K562 (cell line): Measurements from ENCODE around the gene MLYCD. TPM values are rescaled to one million over a fixed set of nuclear protein-coding genes. Genes with fewer than 3 reads are reported as not detected.

Source experiments
- ATAC-seq: fragments of 200-7000 bp; cut with Tn5 transposase; 3 replicates; pipeline ENCODE4 v1.9.1; 2020; ENCODE audit warnings: moderate library complexity
- BruUV-seq: library from RNA; stranded (reverse); fragments of 400-500 nt; replicated peaks from 2 replicates; lab custom pipeline; 2021; lab: Mats Ljungman, UMichigan
- CTCF ChIA-PET: fragments of 300-600 bp; formaldehyde crosslinking; extraction: SDS; loops from one replicate; lab custom pipeline; 2021; ENCODE audit warnings: low intra/inter-chr PET ratio; lab: Yijun Ruan, JAX
- POLR2A ChIA-PET: fragments of 300-600, 350-650 bp; sonication (Branson Sonifier 250); formaldehyde crosslinking; extraction: SDS; loops from one replicate; lab custom pipeline; 2021; ENCODE audit warnings: antibody characterized with exemption, inconsistent platforms; lab: Yijun Ruan, JAX
- DNase-seq, 4 experiments: peaks; one replicate each; pipeline versions ENCODE4 v3.0.0 to v3.0.0-alpha.2; 2011 to 2018; ENCODE audit warnings: low spot score in 3 of 4, mixed read lengths in 3 of 4; ENCODE audit errors: extremely low read depth in 1 of 4
- FAIRE-seq: peaks from 2 replicates; lab custom pipeline; 2011; peaks lifted over from hg19 to GRCh38; lab: Jason Lieb, UNC
- H2AFZ ChIP-seq: 2 replicates; pipeline ENCODE4 v1.6.0; 2011; ENCODE audit warnings: low read depth, low read length, control low read depth, inconsistent platforms
- H3K27ac ChIP-seq: fragments of 200-600 bp; 3 replicates; pipeline ENCODE4 v1.8.0; 2011; ENCODE audit warnings: low read depth, mild to moderate bottlenecking, control low read depth, inconsistent platforms, low read length, moderate library complexity, mixed read lengths; ENCODE audit errors: extremely low read depth
- H3K27me3 ChIP-seq, 2 experiments: fragments of 300-600 bp in 1 of 2; 2 replicates in 1 of 2; 3 replicates in 1 of 2; pipeline versions ENCODE4 v1.6.0 to v1.8.0; 2011; ENCODE audit warnings: inconsistent platforms in 2 of 2, low read length in 2 of 2, mild to moderate bottlenecking in 1 of 2, mixed read lengths in 1 of 2, moderate library complexity in 1 of 2; ENCODE audit not compliant: control insufficient read depth in 2 of 2, insufficient read depth in 2 of 2
- H3K36me3 ChIP-seq: fragments of 300-600 bp; 3 replicates; pipeline ENCODE4 v1.8.0; 2011; ENCODE audit warnings: mild to moderate bottlenecking, low read length, inconsistent platforms; ENCODE audit not compliant: control insufficient read depth, insufficient read depth
- H3K4me1 ChIP-seq, 2 experiments: fragments of 200-600 bp in 1 of 2; replicated peaks in 1 of 2; 2 replicates in 1 of 2; 3 replicates in 1 of 2; pipeline versions ENCODE4 v1.5.1 to v1.8.0; 2011; ENCODE audit warnings: inconsistent platforms in 2 of 2, low read length in 2 of 2, mild to moderate bottlenecking in 1 of 2, mixed read lengths in 1 of 2, moderate library complexity in 1 of 2; ENCODE audit not compliant: control insufficient read depth in 2 of 2, insufficient read depth in 2 of 2
- H3K4me2 ChIP-seq: 2 replicates; pipeline ENCODE4 v1.6.1; 2011; ENCODE audit warnings: low read length, control low read depth, inconsistent platforms, mixed read lengths; ENCODE audit not compliant: insufficient read depth
- H3K4me3 ChIP-seq: fragments of 200-600 bp; sonication (generic), shearing (Covaris generic); 2 replicates; pipeline ENCODE4 v1.5.1; 2016; ENCODE audit warnings: control low read depth, inconsistent platforms
- H3K79me2 ChIP-seq: fragments of 200-600 bp; 3 replicates; pipeline ENCODE4 v1.8.0; 2011; ENCODE audit warnings: low read length, inconsistent platforms; ENCODE audit not compliant: control insufficient read depth, insufficient read depth
- H3K9ac ChIP-seq, 2 experiments: 2 replicates each; pipeline versions ENCODE4 v1.6.0 to v1.6.1; 2011; ENCODE audit warnings: low read depth in 2 of 2, low read length in 2 of 2, control low read depth in 1 of 2, inconsistent platforms in 1 of 2, mild to moderate bottlenecking in 1 of 2, mixed read lengths in 1 of 2; ENCODE audit not compliant: insufficient read depth in 1 of 2
- H3K9me1 ChIP-seq: one replicate; pipeline ENCODE4 v1.6.0; 2011; ENCODE audit warnings: inconsistent platforms, mild to moderate bottlenecking, low read length, moderate library complexity; ENCODE audit not compliant: control insufficient read depth, insufficient read depth
- H3K9me3 ChIP-seq: replicated peaks from 2 replicates; pipeline ENCODE4 v1.5.1; 2011; ENCODE audit warnings: low read depth, low read length, inconsistent platforms; ENCODE audit not compliant: control insufficient read depth, insufficient read depth
- H4K20me1 ChIP-seq: replicated peaks from 2 replicates; pipeline ENCODE4 v1.6.1; 2011; ENCODE audit warnings: low read length, inconsistent platforms, mixed read lengths; ENCODE audit not compliant: control insufficient read depth, insufficient read depth
- CEBPG ChIP-seq, 3 experiments: fragments of 200-800 bp in 1 of 3; sonication (Bioruptor generic) in 1 of 3; sonication (generic) in 1 of 3; formaldehyde crosslinking in 1 of 3; IDR thresholded peaks in 2 of 3; conservative IDR thresholded peaks in 1 of 3; 2 replicates each; pipeline versions ENCODE4 v1.6.1 to v1.8.0; 2016 to 2022; ENCODE audit warnings: missing compliant biosample characterization in 2 of 3, missing genetic modification characterization in 2 of 3, mild to moderate bottlenecking in 1 of 3, missing genetic modification reagents in 1 of 3
- GABPB1 ChIP-seq: sonication (generic); formaldehyde crosslinking; IDR thresholded peaks from 2 replicates; pipeline ENCODE4 v1.8.0; 2022; ENCODE audit warnings: mild to moderate bottlenecking, missing genetic modification reagents
- GATAD2B ChIP-seq: fragments of 450-650 bp; IDR thresholded peaks from 2 replicates; pipeline ENCODE4 v1.6.1; 2017; ENCODE audit warnings: mild to moderate bottlenecking, borderline replicate concordance
- GTF2E2 ChIP-seq: fragments of 200-800 bp; sonication (Bioruptor generic); IDR thresholded peaks from 2 replicates; pipeline ENCODE4 v1.6.1; 2016; ENCODE audit warnings: missing genetic modification characterization, missing compliant biosample characterization
- HEY1 ChIP-seq: fragments of 250-450 bp; sonication (Bioruptor Pico); IDR thresholded peaks from 2 replicates; pipeline ENCODE4 v1.5.0; 2020; ENCODE audit warnings: mild to moderate bottlenecking, moderate library complexity, borderline replicate concordance
- KDM1A ChIP-seq, 2 experiments: fragments of 450-650 bp; IDR thresholded peaks; 2 replicates each; pipeline ENCODE4 v1.6.1; 2016; ENCODE audit warnings: mild to moderate bottlenecking in 2 of 2
- KHSRP ChIP-seq: fragments of 450-650 bp; IDR thresholded peaks from 2 replicates; pipeline ENCODE4 v1.6.1; 2017
- KLF6 ChIP-seq: fragments of 250-450 bp; sonication (Bioruptor Pico); IDR thresholded peaks from 2 replicates; pipeline ENCODE4 v1.4.0; 2020; ENCODE audit warnings: mild to moderate bottlenecking, moderate library complexity, borderline replicate concordance
- NFIX ChIP-seq: fragments of 250-450 bp; sonication (Bioruptor Pico); IDR thresholded peaks from 2 replicates; pipeline ENCODE4 v1.4.0; 2020; ENCODE audit warnings: low read depth, mild to moderate bottlenecking, moderate library complexity
- NUFIP1 ChIP-seq: fragments of 450-650 bp; IDR thresholded peaks from 2 replicates; pipeline ENCODE4 v1.6.1; 2018; ENCODE audit not compliant: partially characterized antibody
- PTBP1 ChIP-seq: fragments of 200-400 bp; formaldehyde crosslinking; IDR thresholded peaks from 2 replicates; pipeline ENCODE4 v1.6.1; 2017; ENCODE audit warnings: low read depth, low read length
- RCOR1 ChIP-seq, 2 experiments: IDR thresholded peaks; 2 replicates each; pipeline ENCODE4 v1.6.1; 2012; ENCODE audit warnings: low read depth in 2 of 2, low read length in 2 of 2, borderline replicate concordance in 1 of 2, improper control_type of control experiment in 1 of 2
- RFX5 ChIP-seq: IDR thresholded peaks from 2 replicates; pipeline ENCODE4 v1.6.1; 2011; ENCODE audit warnings: low read depth, mild to moderate bottlenecking, improper control_type of control experiment, low read length
- TEAD2 ChIP-seq: fragments of 450-650 bp; IDR thresholded peaks from 2 replicates; pipeline ENCODE4 v1.6.1; 2016; ENCODE audit warnings: missing genetic modification characterization, control low read depth, missing compliant biosample characterization
- ZBTB11 ChIP-seq, 3 experiments: fragments of 200-800 bp in 1 of 3; fragments of 250-450 bp in 1 of 3; fragments of 450-650 bp in 1 of 3; sonication (Bioruptor Pico) in 1 of 3; sonication (Bioruptor generic) in 1 of 3; formaldehyde crosslinking in 1 of 3; IDR thresholded peaks; 2 replicates each; pipeline versions ENCODE4 v1.6.1 to v1.8.0; 2016 to 2022; ENCODE audit warnings: mild to moderate bottlenecking in 2 of 3, missing genetic modification characterization in 2 of 3, missing compliant biosample characterization in 1 of 3, moderate library complexity in 1 of 3
- ZNF23 ChIP-seq: fragments of 250-450 bp; sonication (Bioruptor Pico); IDR thresholded peaks from 2 replicates; pipeline ENCODE4 v1.4.0; 2020; ENCODE audit warnings: mild to moderate bottlenecking
- WGBS: fragments of 100-300 bp; shearing (Covaris generic); methylation state at CpG from one replicate; pipeline ENCODE4 v1.1.6; 2016; ENCODE audit warnings: low coverage, mixed read lengths; ENCODE audit not compliant: insufficient coverage; ENCODE audit errors: missing lambda C conversion rate; 5-methylcytosine and 5-hydroxymethylcytosine counted together
- in situ Hi-C: fragments of 300-500 bp; cut with MboI; formaldehyde crosslinking; loops from 4 replicates; pipeline ENCODE4 v1.15.0; 2018; ENCODE audit warnings: inconsistent platforms, mixed read lengths
- intact Hi-C: fragments of 100-400 bp; cut with micrococcal nuclease; formaldehyde crosslinking; loops from 2 replicates; pipeline ENCODE4 v1.14.2; 2022
- polyA plus RNA-seq, 8 experiments: library from polyadenylated mRNA; depleted of rRNA in 4 of 8; stranded (reverse) in 5 of 8; unstranded in 3 of 8; fragments of >200 nt; fragmentation: Nextera tagmentation in 2 of 8; fragmentation: Illumina TruSeq in 1 of 8; extraction: Ambion mirVana in 2 of 8; extraction: Trizol in 1 of 8; gene quantifications; 2 replicates each; pipeline versions ENCODE4 v1.2.1 to v1.2.3, GENCODE V29; 2011 to 2014; ENCODE audit warnings: inconsistent platforms in 1 of 8, missing spikeins in 1 of 8
- total RNA-seq, 7 experiments: library from RNA; depleted of rRNA in 6 of 7; stranded (reverse); fragments of >200 nt in 6 of 7; fragmentation: Illumina TruSeq in 2 of 7; extraction: Trizol in 2 of 7; gene quantifications; 2 replicates each; pipeline versions ENCODE4 v1.2.1 to v1.2.3, GENCODE V29; 2011 to 2021; ENCODE audit warnings: low replicate concordance in 1 of 7
- TF ChIP-seq, protein P1 (sequence below), 2 experiments: fragments of 450-650 bp in 1 of 2; sonication (generic) in 1 of 2; formaldehyde crosslinking in 1 of 2; IDR thresholded peaks in 1 of 2; conservative IDR thresholded peaks in 1 of 2; 2 replicates each; pipeline versions ENCODE4 v1.6.1 to v1.8.1; 2016 to 2023; ENCODE audit warnings: mild to moderate bottlenecking in 2 of 2, moderate library complexity in 2 of 2, inconsistent platforms in 1 of 2, missing genetic modification reagents in 1 of 2

Gene MLYCD
- total and polyA plus RNA-seq, 9 of the 15 experiments (the other 6 are each of a cell fraction or from before 2014, with no cell fraction given), result 0.15 to 2.0 (median 1.0) TPM

DNA sequence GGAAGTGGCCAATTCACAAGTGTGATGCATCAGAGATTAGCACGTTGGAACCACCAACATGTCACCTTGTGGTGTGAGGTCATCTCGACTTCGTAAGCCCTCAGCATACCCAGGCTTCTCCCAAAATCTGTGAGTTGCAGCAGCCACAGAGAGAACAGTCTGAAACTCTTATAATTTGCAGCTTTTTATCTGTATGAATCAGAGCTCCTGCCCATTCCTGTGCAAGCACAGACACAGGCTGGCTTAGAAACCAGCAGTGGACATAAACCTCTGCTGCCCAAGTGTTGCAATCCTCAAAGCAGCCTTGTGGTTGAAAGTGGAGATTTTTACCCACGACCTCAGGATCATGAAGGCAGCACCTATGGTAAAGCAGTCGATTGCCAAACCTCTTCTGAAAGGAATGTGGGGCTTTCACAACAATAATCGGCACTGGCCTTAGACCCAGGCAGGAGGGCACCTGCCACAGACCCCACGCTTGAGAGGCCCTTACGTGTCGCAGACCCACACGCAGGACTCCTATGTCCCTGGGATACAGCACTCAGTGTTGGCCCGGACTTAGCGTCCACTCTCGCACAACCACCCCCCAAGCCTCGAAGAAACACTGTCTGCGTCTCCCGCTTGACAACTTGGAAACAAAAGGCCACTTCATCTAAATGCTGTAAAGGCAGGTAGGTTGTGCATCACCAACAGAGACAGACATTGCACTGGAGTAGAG, 29.6 kb downstream of the MLYCD start:
- Histone ChIP-seq H4K20me1 (peaks cover 7% of the 10 kb centered on the region; the same call in 1 of the 2 replicates), H3K9me3 (no peaks in the 10 kb centered on the region), H3K4me2 (no peak overlapping the region), H3K9ac (no peak overlapping the region), H3K79me2 (no peaks in the 10 kb centered on the region), H3K27me3 (peaks cover 58 to 93% of the 10 kb centered on the region in 2 experiments), H3K36me3 (no peaks in the 10 kb centered on the region), H2AFZ (no peak overlapping the region), H3K4me3 (no peak overlapping the region), H3K4me1 (peaks cover 0 to 42% of the 10 kb centered on the region in 2 experiments; a peak in 2 of 5 replicates), H3K9me1 (no peaks in the 10 kb centered on the region), H3K27ac (no peak overlapping the region)
- DNase-seq (no peak), ATAC-seq (no peak), FAIRE-seq (peak; percentile 40)
- in situ Hi-C loops, result no loop called here
- intact Hi-C loops, result loop anchor here (10.0 kb wide), 1 partner anchor 104 kb away; no protein-coding TSS in a partner anchor
- no TSS peak for BruUV-seq
- WGBS, result 12% methylated on average over 16 of the region's 16 CpGs
- ChIA-PET POLR2A (interaction anchor here (0.6 to 1.0 kb wide), 2 partner anchors 24 to 128 kb away, joined by 3 read pairs; no protein-coding TSS in a partner anchor), CTCF (interaction anchor here (1.3 kb wide), 1 partner anchor 28 kb away, joined by 3 read pairs; no protein-coding TSS in a partner anchor)
- TF ChIP-seq CEBPG (CRISPR knock-in tag; IDR thresholded peaks at IDR 0.05) (no peak), CEBPG (tag; conservative IDR thresholded peaks at IDR 0.05 in 1 of 2, IDR thresholded peaks at IDR 0.05 in 1 of 2) (peak in 1 of 2 experiments; percentile 35; a peak in 1 of 4 replicates), RCOR1 (IDR thresholded peaks at IDR 0.05; ENCODE audit: borderline replicate concordance in 1 of 2, low read depth in 2 of 2, low read length in 2 of 2) (peak in 1 of 2 experiments; percentile 24; a peak in 1 of 4 replicates), GATAD2B (no peak), KLF6 (CRISPR knock-in tag) (no peak), TEAD2 (no peak), GTF2E2 (tag) (no peak), ZNF23 (CRISPR knock-in tag) (no peak), KDM1A (IDR thresholded peaks at IDR 0.05) (peak; percentile 49 to 81; a peak in 3 of 4 replicates), NFIX (CRISPR knock-in tag) (no peak), PTBP1 (no peak), RFX5 (no peak), ZBTB11 (CRISPR knock-in tag; IDR thresholded peaks at IDR 0.05) (no peak), NUFIP1 (no peak), KHSRP (no peak), GABPB1 (CRISPR knock-in tag) (no peak), HEY1 (no peak)
- TF ChIP-seq, protein P1, sequence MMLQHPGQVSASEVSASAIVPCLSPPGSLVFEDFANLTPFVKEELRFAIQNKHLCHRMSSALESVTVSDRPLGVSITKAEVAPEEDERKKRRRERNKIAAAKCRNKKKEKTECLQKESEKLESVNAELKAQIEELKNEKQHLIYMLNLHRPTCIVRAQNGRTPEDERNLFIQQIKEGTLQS (IDR thresholded peaks at IDR 0.05), result peak; percentile 15; the same call in 1 of the 2 replicates
- TF ChIP-seq, protein P1 (CRISPR knock-in tag; conservative IDR thresholded peaks at IDR 0.05), result no peak
